CD14-positive monocyte (primary cell): ENCODE results near the gene BRAT1. TPM values are rescaled to one million over a fixed set of nuclear protein-coding genes. Genes with fewer than 3 reads are reported as not detected.

Experiments
- DNase-seq, 3 donors: peaks; one replicate each; pipeline ENCODE4 v3.0.0-alpha.2; 2011 to 2022
- H2AFZ ChIP-seq: 2 replicates; pipeline ENCODE4 v1.6.0; 2012; ENCODE audit warnings: mild to moderate bottlenecking, low read depth, low read length, inconsistent platforms; ENCODE audit not compliant: insufficient read depth, poor library complexity, severe bottlenecking
- H3K27ac ChIP-seq, 2 donors: 1 replicate in 1 of 2; 2 replicates in 1 of 2; pipeline ENCODE4 v1.5.1; 2012 to 2013; ENCODE audit warnings: low read length in 2 of 2, control low read depth in 1 of 2, inconsistent platforms in 1 of 2, low read depth in 1 of 2, mild to moderate bottlenecking in 1 of 2
- H3K27me3 ChIP-seq, 2 donors: one replicate each; pipeline versions ENCODE4 v1.6.0 to v1.6.1; 2011 to 2013; ENCODE audit warnings: low read length in 2 of 2; ENCODE audit not compliant: control insufficient read depth in 2 of 2, insufficient read depth in 2 of 2
- H3K36me3 ChIP-seq, 2 donors: replicated peaks in 1 of 2; 1 replicate in 1 of 2; 2 replicates in 1 of 2; pipeline versions ENCODE4 v1.5.1 to v1.6.1; 2012 to 2013; ENCODE audit warnings: low read length in 2 of 2, control low read depth in 1 of 2, inconsistent platforms in 1 of 2, mild to moderate bottlenecking in 1 of 2; ENCODE audit not compliant: insufficient read depth in 2 of 2, control insufficient read depth in 1 of 2
- H3K4me1 ChIP-seq, 2 donors: 1 replicate in 1 of 2; 2 replicates in 1 of 2; pipeline versions ENCODE4 v1.5.1 to v1.6.1; 2012 to 2013; ENCODE audit warnings: low read length in 2 of 2, control low read depth in 1 of 2, inconsistent platforms in 1 of 2, mild to moderate bottlenecking in 1 of 2, moderate library complexity in 1 of 2; ENCODE audit not compliant: insufficient read depth in 2 of 2, control insufficient read depth in 1 of 2
- H3K4me2 ChIP-seq: replicated peaks from 2 replicates; pipeline ENCODE3; 2012; ENCODE audit warnings: low read length, moderate library complexity, mild to moderate bottlenecking; ENCODE audit not compliant: poor library complexity, severe bottlenecking; ENCODE audit errors: extremely low read depth
- H3K4me3 ChIP-seq, 3 experiments: fragments of 200-600 bp in 1 of 3; sonication (generic) in 1 of 3; replicated peaks in 1 of 3; 1 replicate in 2 of 3; 2 replicates in 1 of 3; pipeline ENCODE4 v1.5.1; 2011 to 2013; ENCODE audit warnings: low read length in 3 of 3, mild to moderate bottlenecking in 3 of 3, control low read depth in 2 of 3, low read depth in 2 of 3, inconsistent platforms in 1 of 3, moderate library complexity in 1 of 3
- H3K79me2 ChIP-seq: 2 replicates; pipeline ENCODE4 v1.6.0; 2012; ENCODE audit warnings: mild to moderate bottlenecking, control low read depth, inconsistent platforms, low read length, moderate library complexity; ENCODE audit not compliant: insufficient read depth
- H3K9ac ChIP-seq: 2 replicates; pipeline ENCODE4 v1.6.0; 2017; ENCODE audit warnings: low read length, mild to moderate bottlenecking; ENCODE audit not compliant: insufficient read depth, poor library complexity, severe bottlenecking
- H3K9me3 ChIP-seq, 2 donors: replicated peaks in 1 of 2; 1 replicate in 1 of 2; 2 replicates in 1 of 2; pipeline versions ENCODE4 v1.5.1 to v1.6.1; 2012 to 2013; ENCODE audit warnings: low read length in 2 of 2, control low read depth in 1 of 2; ENCODE audit not compliant: control insufficient read depth in 1 of 2, insufficient read depth in 1 of 2
- H4K20me1 ChIP-seq: 2 replicates; pipeline ENCODE4 v1.6.0; 2012; ENCODE audit warnings: mild to moderate bottlenecking, low read length, control low read depth, moderate library complexity; ENCODE audit not compliant: insufficient read depth
- H3K27ac Mint-ChIP-seq, 7 donors: one replicate each; pipeline ENCODE4 v1.8.0; 2020; ENCODE audit warnings: mild to moderate bottlenecking in 7 of 7, mixed read lengths in 7 of 7, moderate library complexity in 6 of 7, inconsistent platforms in 2 of 7
- H3K27me3 Mint-ChIP-seq, 3 donors: one replicate each; pipeline ENCODE4 v1.8.0; 2021 to 2022; ENCODE audit warnings: low read depth in 3 of 3, mild to moderate bottlenecking in 3 of 3, mixed read lengths in 3 of 3, moderate library complexity in 3 of 3, inconsistent platforms in 1 of 3
- H3K36me3 Mint-ChIP-seq, 2 donors: one replicate each; pipeline ENCODE4 v1.8.0; 2020; ENCODE audit warnings: mixed read lengths in 2 of 2, inconsistent platforms in 1 of 2, mild to moderate bottlenecking in 1 of 2
- H3K4me1 Mint-ChIP-seq: one replicate; pipeline ENCODE4 v1.8.0; 2020; ENCODE audit warnings: mild to moderate bottlenecking, mixed read lengths
- H3K4me3 Mint-ChIP-seq, 2 donors: one replicate each; pipeline ENCODE4 v1.8.0; 2020; ENCODE audit warnings: mild to moderate bottlenecking in 2 of 2, mixed read lengths in 2 of 2, moderate library complexity in 1 of 2
- H3K9me3 Mint-ChIP-seq, 7 donors: one replicate each; pipeline ENCODE4 v1.8.0; 2020 to 2022; ENCODE audit warnings: mixed read lengths in 7 of 7, mild to moderate bottlenecking in 6 of 7, moderate library complexity in 6 of 7, inconsistent platforms in 2 of 7
- CTCF ChIP-seq: fragments of 200-600 bp; IDR thresholded peaks from one replicate; pipeline ENCODE4 v1.8.0; 2022; ENCODE audit warnings: antibody characterized with exemption, mild to moderate bottlenecking
- WGBS: methylation state at CpG from one replicate; pipeline ENCODE4 v1.1.5; 2013; ENCODE audit warnings: missing lambda C conversion rate; ENCODE audit not compliant: insufficient coverage; 5-methylcytosine and 5-hydroxymethylcytosine counted together
- intact Hi-C, 2 donors: fragments of 100-400 bp; cut with micrococcal nuclease; formaldehyde crosslinking; loops; one replicate each; pipeline versions ENCODE4 v1.15.0 to v1.15.1; 2023
- polyA plus RNA-seq, 3 donors: library from polyadenylated mRNA; depleted of rRNA in 1 of 3; unstranded in 2 of 3; stranded (reverse) in 1 of 3; fragments of 300-500 nt in 2 of 3; fragments of >200 nt in 1 of 3; fragmentation: Illumina TruSeq in 2 of 3; gene quantifications; 1 replicate in 2 of 3; 2 replicates in 1 of 3; pipeline ENCODE4 v1.2.3, GENCODE V29; 2012 to 2021

The BRAT1 gene
- polyA plus RNA-seq, 3 donors = 31.6 to 34.2 (median 32.5) TPM

- peaks cover 74% of the 10 kb centered on the region for H3K4me1 Mint-ChIP-seq
- peaks cover 0 to 3% (median 0%) of the 10 kb centered on the region in 3 donors for H3K27me3 Mint-ChIP-seq
Observed at GRCh38 chr7:2528481-2529095, 26.7 kb downstream of the BRAT1 start.

More at GRCh38 chr7:2528481-2529095, 26.7 kb downstream of the BRAT1 start:
- Mint-ChIP-seq H3K4me3 (peak overlapping the region; percentile 71 to 75), H3K9me3 (peaks cover 0 to 2% (median 0%) of the 10 kb centered on the region in 7 donors), H3K36me3 (peaks cover 30 to 48% of the 10 kb centered on the region in 2 donors), H3K27ac (peak overlapping the region; percentile 99 to 100 (median 100))
- Histone ChIP-seq H3K4me2 (peak overlapping the region; percentile 97), H2AFZ (no peak overlapping the region), H3K4me1 (peaks cover 88% of the 10 kb centered on the region in 2 donors), H3K4me3 (peak overlapping the region; percentile 5 to 100 (median 31)), H4K20me1 (peaks cover 59% of the 10 kb centered on the region), H3K27ac (peak overlapping the region; percentile 99 to 100), H3K9me3 (no peaks in the 10 kb centered on the region), H3K9ac (peak overlapping the region; percentile 98), H3K79me2 (peaks cover 48% of the 10 kb centered on the region), H3K27me3 (no peaks in the 10 kb centered on the region), H3K36me3 (peaks cover 46 to 47% of the 10 kb centered on the region in 2 donors)
- intact Hi-C loops = loop anchor here in 1 of 2 donors (10.0 kb wide), 1 partner anchor 994 kb away; the partner anchor contains the start of gene MAFK
- 51% methylated on average over 14 of the region's 18 CpGs for WGBS
- TF ChIP-seq CTCF = no peak
- DNase-seq = no peak
